Hematopoietic multipotent progenitor cell (in vitro differentiated cells): ENCODE measurements around the gene SMPD3. TPM values are rescaled to one million over a fixed set of nuclear protein-coding genes. Genes with fewer than 3 reads are reported as not detected.

Experiments used
- DNase-seq, 3 donors: peaks; one replicate each; pipeline ENCODE4 v3.0.0-alpha.2; 2011 to 2015; ENCODE audit warnings: low read depth in 2 of 3, low spot score in 2 of 3
- total RNA-seq: library from RNA; depleted of rRNA; stranded (reverse); fragments of >200 nt; gene quantifications from one replicate; pipeline ENCODE4 v1.2.3, GENCODE V29; 2012

The SMPD3 gene
- total RNA-seq, 1 donor, result 0.54 TPM

- DNase-seq, result peak in 2 of 3 donors; percentile 11 to 38
These were observed 4.2 kb downstream of the SMPD3 start for GRCh38 chr16:68444056-68444657.

- no peak for DNase-seq
These were observed 11.7 kb downstream of the SMPD3 start for GRCh38 chr16:68436581-68436980.

- DNase-seq, result no peak
These were observed 13.6 kb downstream of the SMPD3 start for GRCh38 chr16:68434624-68435210.

GRCh38 chr16:68433316-68433715 is 15.0 kb downstream of the SMPD3 start:
- no peak for DNase-seq

- no peak for DNase-seq
These were observed 15.6 kb downstream of the SMPD3 start for GRCh38 chr16:68432701-68433100.

GRCh38 chr16:68429076-68429854 is 19.0 kb downstream of the SMPD3 start:
- no peak for DNase-seq

- DNase-seq, result no peak
These were observed 20.5 kb downstream of the SMPD3 start for GRCh38 chr16:68427649-68428303.

GRCh38 chr16:68426347-68426652 is 22.0 kb downstream of the SMPD3 start:
- no peak for DNase-seq

GRCh38 chr16:68425498-68426346 is 22.6 kb downstream of the SMPD3 start:
- no peak for DNase-seq

- DNase-seq, result no peak
These were observed 24.5 kb downstream of the SMPD3 start for GRCh38 chr16:68423771-68424170.

- no peak for DNase-seq
These were observed 25.8 kb downstream of the SMPD3 start for GRCh38 chr16:68422396-68422960.

GRCh38 chr16:68421076-68421475 is 27.2 kb downstream of the SMPD3 start:
- DNase-seq, result no peak

- no peak for DNase-seq
These were observed 27.9 kb downstream of the SMPD3 start for GRCh38 chr16:68420366-68420942.

GRCh38 chr16:68417711-68418301 is 30.5 kb downstream of the SMPD3 start:
- peak; percentile 58 to 82 (median 64) for DNase-seq

GRCh38 chr16:68416057-68417046 is 32.0 kb downstream of the SMPD3 start:
- peak in 1 of 3 donors; percentile 27 for DNase-seq

- no peak for DNase-seq
These were observed 33.7 kb downstream of the SMPD3 start for GRCh38 chr16:68414581-68414980.

- DNase-seq, result no peak
These were observed 36.2 kb downstream of the SMPD3 start for GRCh38 chr16:68412061-68412460.

- DNase-seq, result no peak
These were observed 37.2 kb downstream of the SMPD3 start for GRCh38 chr16:68411086-68411485.
